GM18526 (cell line): Measurements from ENCODE around the gene TCF3.
A peak's percentile ranks its signal among the peaks of the same experiment; 100 is the strongest.

ENCODE experiments used
- POLR2A ChIP-seq: IDR thresholded peaks from 3 replicates; pipeline ENCODE4 v1.6.1; 2011; ENCODE audit not compliant: insufficient read length; ENCODE audit errors: extremely low read depth

The TCF3 gene

GRCh38 chr19:1655987-1656608 lies 3.7 kb upstream of the TCF3 start:
- no peak for TF ChIP-seq POLR2A

- TF ChIP-seq POLR2A: no peak
Observed at GRCh38 chr19:1655131-1655981, 2.9 kb upstream of the TCF3 start.

- no peak for TF ChIP-seq POLR2A
Observed at GRCh38 chr19:1654178-1654792, 1.9 kb upstream of the TCF3 start.

- TF ChIP-seq POLR2A: peak; percentile 11
Observed at GRCh38 chr19:1653300-1653628, 849 bp upstream of the TCF3 start.

- peak; percentile 6 for TF ChIP-seq POLR2A
Observed at GRCh38 chr19:1651568-1652291, 685 bp downstream of the TCF3 start.

GRCh38 chr19:1650650-1651567 lies 1.5 kb downstream of the TCF3 start:
- peak; percentile 50 for TF ChIP-seq POLR2A

- TF ChIP-seq POLR2A: no peak
Observed at GRCh38 chr19:1649706-1650649, 2.4 kb downstream of the TCF3 start.

GRCh38 chr19:1648920-1649541 lies 3.4 kb downstream of the TCF3 start:
- peak; percentile 33 for TF ChIP-seq POLR2A

- TF ChIP-seq POLR2A: no peak
Observed at GRCh38 chr19:1648459-1648849, 4.0 kb downstream of the TCF3 start.

GRCh38 chr19:1647501-1648458 lies 4.6 kb downstream of the TCF3 start:
- TF ChIP-seq POLR2A: peak; percentile 24

- no peak for TF ChIP-seq POLR2A
Observed at GRCh38 chr19:1646659-1647453, 5.6 kb downstream of the TCF3 start.
